GM12872 (cell line): ENCODE results near the gene PIP5K1B.
A peak's percentile ranks its signal among the peaks of the same experiment; 100 is the strongest.

Source experiments
- CTCF ChIP-seq: IDR thresholded peaks from 3 replicates; pipeline ENCODE4 v1.5.1; 2011; ENCODE audit warnings: low read depth, mild to moderate bottlenecking, low read length, moderate library complexity; ENCODE audit not compliant: insufficient read depth

Gene PIP5K1B

DNA sequence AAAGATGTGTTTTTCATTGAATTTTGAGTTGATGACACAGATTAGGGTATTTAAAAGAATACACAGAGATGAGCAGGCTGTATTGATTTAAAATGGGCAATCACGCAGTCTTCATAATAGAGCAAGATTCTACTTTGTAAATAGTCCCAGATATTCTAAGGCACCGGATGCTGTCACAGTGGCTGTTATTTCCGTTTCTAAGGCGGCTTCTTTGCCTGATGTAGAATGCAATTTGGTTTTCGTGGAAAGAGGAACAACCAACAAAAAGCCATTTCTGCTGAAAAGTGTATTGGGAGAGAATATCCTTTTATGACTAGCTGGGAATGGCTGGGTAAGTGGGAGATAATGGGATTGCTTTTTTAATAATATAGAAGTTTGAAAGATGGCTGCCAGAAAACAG lies 291.4 kb downstream of the PIP5K1B start:
- no peak for TF ChIP-seq CTCF

DNA sequence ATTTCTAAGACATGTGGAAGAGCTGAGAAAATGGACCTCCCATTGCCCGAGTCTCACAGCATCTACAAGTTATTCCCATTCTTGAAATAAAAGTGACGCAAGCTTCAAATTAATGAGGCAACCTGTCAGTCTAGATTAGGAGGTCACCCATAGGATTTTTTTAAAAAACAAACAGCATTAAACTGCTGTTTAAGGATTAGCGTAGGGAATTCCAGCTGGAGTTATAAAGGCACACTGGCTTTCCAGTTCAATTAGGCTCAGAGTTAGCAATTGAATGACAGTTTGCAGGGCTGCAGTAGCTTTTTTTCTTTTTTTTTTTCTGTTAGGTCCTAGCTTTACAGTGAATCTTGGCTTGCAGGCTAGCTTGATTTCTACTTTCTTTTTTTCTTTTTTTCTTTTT lies 292.6 kb downstream of the PIP5K1B start:
- TF ChIP-seq CTCF, result no peak

DNA sequence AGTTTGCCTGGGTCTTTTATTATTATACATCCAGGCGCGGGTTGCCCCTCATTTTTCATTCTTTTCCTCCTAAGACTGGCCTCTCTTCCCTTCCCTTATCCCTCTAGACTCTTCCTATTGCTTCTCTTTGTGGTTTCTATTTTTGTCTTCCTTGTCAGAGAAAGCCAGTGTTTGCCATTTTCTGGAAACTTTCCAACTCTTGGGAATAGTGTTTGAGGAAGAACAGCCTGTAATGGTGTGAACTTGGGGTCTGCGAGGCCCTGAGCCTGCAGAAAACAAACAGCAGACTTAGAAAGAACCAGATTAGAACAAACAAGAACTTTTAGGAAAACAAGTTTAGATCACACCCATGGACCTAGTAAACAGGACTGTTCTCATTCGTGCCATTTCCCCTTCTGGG lies 293.3 kb downstream of the PIP5K1B start:
- no peak for TF ChIP-seq CTCF

GRCh38 chr9:68998812-68999211 lies 293.8 kb downstream of the PIP5K1B start:
- TF ChIP-seq CTCF, result peak; percentile 17; the same call in 1 of the 3 replicates

DNA sequence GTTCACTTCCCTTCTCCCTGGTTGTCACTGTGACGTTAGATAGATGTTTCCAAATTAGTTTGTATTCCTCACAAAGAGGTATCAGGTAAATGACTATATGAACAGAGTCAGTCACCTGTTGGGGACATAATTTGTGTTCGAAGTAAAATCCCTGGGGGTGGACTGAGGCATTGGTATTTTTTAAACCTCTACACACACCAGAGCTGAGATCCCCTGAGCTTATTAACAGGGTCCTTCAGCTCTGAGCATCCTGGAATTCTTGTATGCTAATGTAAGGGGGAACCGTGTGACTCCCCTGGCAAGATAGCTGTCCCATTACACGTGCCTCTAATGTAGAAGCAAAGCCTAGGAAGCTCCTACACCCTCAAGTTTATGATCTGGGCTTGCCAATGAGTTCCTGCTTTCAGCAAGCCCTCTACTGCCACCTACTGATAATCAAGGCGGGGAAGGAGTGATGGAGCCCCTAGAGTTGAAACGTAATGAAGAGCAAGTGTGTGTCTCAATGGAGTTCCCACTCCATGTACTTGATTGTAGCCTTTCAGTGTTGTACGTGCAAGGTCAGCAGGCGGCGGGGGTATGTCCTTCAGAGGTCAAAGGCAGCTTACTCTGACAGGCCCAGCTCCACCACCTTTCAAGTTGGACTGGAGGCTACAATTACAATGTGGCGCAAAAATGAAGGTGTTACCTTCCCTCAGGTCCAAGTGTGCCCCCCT lies 294.5 kb downstream of the PIP5K1B start:
- TF ChIP-seq CTCF, result peak; percentile 89

GRCh38 chr9:69001921-69002320 lies 296.9 kb downstream of the PIP5K1B start:
- TF ChIP-seq CTCF, result no peak

DNA sequence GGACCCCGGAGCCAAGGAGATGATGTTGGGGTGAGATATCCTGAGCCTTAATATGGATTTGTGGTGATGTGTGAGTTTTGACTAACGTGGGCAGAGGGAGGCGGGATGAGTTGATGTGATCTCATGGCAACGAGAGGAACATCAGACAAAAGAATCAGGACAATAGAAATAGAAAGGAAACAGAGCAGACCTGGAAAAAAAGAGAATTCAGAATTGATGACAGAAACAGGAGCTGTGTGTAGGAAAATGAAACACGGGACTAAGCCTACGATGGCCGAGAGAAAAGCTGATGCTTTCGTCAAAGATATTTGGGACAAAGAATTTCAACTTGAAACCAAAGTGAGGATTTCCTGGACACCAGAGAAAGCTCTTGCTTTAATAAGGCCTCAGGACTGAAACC lies 298.0 kb downstream of the PIP5K1B start:
- TF ChIP-seq CTCF, result no peak

- no peak for TF ChIP-seq CTCF
These were observed 299.8 kb downstream of the PIP5K1B start for GRCh38 chr9:69004836-69005235.
